Activated T-cell treated with anti-CD3 and anti-CD28 coated beads, Interleukin-2, amount 50 U/mL, for 24 hours (primary cell): ENCODE data around the gene FNDC8.
"Not testable (repeated sequence)": the region's sequence is repeated elsewhere in the genome, so short reads cannot be mapped to it uniquely, and the experiment has no call there.

ENCODE experiments used
- DNase-seq: peaks from one replicate; pipeline ENCODE4 v3.0.0-alpha.2; 2020
- H3K27ac Mint-ChIP-seq: 2 replicates; pipeline ENCODE4 v1.8.0; 2020; ENCODE audit warnings: mild to moderate bottlenecking, mixed read lengths
- H3K27me3 Mint-ChIP-seq: 2 replicates; pipeline ENCODE4 v1.8.0; 2020; ENCODE audit warnings: mixed read lengths
- H3K36me3 Mint-ChIP-seq: 2 replicates; pipeline ENCODE4 v1.8.0; 2020; ENCODE audit warnings: low read depth, mixed read lengths
- H3K4me1 Mint-ChIP-seq: 2 replicates; pipeline ENCODE4 v1.8.0; 2020; ENCODE audit warnings: low read depth, mixed read lengths
- H3K4me3 Mint-ChIP-seq: 2 replicates; pipeline ENCODE4 v1.8.0; 2020; ENCODE audit warnings: mild to moderate bottlenecking, moderate library complexity, mixed read lengths
- H3K9me3 Mint-ChIP-seq: 2 replicates; pipeline ENCODE4 v1.8.0; 2020; ENCODE audit warnings: mixed read lengths

FNDC8 gene

DNA sequence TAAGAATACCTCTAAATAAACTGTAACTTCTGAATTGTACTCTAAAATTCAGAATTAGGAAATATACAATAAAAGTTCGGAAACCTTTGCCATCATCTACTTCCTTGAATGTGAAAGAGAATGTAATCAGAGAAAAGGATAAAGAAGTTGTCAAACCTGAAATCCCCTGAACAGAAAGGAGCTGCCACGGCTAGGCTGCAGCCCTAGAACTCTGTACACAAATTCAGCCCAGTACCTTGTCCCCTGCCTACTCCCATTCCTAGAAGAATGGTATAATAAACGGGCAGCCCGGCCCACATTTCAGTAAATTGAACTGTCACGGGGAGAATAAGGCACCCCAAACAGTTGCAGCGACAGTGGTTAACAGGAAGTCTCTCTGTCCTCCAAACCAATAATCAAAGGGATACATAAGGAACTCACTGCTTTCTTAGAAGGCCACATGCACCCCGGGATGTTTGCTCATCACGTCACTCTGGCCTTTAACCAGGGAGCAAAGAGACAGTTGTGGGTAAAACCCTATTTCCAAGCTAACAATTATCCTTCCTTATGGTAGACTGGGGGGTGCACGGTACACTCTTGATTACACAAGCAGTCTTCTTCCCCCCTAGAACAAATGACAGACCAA, 33.6 kb upstream of the FNDC8 start:
- DNase-seq: peak; percentile 44
- Mint-ChIP-seq H3K27ac (peak overlapping the region; percentile 92), H3K27me3 (no peaks in the 10 kb centered on the region), H3K4me3 (peak overlapping the region; percentile 89), H3K4me1 (peaks cover 75% of the 10 kb centered on the region), H3K9me3 (no peaks in the 10 kb centered on the region), H3K36me3 (peaks cover 12% of the 10 kb centered on the region)

DNA sequence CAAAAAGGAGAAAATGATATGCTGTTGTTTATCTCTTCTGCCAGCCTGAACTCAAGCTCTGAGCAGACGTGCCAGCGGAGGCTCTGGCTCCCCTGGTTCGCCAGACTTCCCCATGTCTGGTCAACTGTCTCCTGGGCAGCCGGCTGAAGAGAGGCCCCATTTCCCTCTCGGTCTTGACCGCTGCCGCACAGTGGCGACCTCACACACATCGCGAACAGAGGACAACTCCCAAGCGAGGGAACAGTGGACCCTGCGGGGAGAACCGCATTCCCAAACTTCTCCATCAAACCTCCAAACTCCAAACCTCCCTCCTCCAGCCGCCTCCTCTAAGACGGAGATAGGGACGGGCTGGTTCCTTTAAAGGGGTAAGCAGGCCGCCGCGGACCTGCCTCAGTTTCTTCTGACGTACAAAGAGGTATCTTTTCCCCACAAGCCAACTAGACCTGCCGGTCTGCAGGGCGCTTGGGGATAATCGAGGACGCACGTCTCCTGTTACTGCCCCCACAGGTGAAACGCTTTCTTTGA, 33.0 kb upstream of the FNDC8 start:
- Mint-ChIP-seq H3K27me3 (no peaks in the 10 kb centered on the region), H3K27ac (peak overlapping the region; percentile 92), H3K36me3 (peaks cover 12% of the 10 kb centered on the region), H3K4me1 (peaks cover 69% of the 10 kb centered on the region), H3K4me3 (peak overlapping the region; percentile 89), H3K9me3 (no peaks in the 10 kb centered on the region)
- DNase-seq: no peak

DNA sequence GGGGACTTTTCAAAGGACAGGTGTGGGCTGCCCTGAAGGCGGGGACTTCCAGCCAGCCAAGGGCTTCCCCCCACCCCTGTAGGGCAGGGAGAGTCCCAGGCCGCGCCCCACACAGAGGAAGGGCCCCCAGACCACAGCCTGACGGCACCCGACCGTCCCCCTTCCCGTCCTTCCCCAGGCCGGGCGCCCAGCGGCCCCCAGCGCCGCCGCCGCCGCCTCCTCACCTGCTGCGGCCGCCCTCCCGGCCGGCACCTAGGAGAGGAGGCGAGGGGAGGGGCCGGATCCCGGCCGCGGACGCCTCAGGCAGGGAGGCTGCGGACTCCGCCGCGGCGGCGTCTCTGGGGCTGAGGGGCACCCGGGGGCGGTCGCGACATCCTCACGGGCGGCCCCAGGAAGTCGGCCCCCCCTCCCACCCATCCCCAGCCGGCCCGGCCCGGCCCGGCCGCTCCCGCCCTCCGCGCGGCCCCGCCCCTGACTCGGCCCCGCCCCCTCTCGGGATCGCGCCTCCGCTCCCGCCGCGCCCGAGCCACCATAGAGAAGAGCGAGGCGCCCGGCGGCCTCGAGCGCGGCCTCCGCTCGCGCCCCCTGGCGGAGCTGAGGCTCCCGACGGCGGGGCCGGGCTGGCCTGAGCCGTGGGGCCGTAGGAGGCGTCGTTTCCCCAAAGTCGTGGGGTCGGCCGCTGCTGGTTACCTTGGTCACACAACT, 32.4 kb upstream of the FNDC8 start:
- Mint-ChIP-seq H3K27me3 (no peaks in the 10 kb centered on the region), H3K27ac (peak overlapping the region; percentile 97), H3K4me1 (peaks cover 63% of the 10 kb centered on the region)

GRCh38 chr17:35089586-35090296, 31.7 kb upstream of the FNDC8 start:
- no peak for DNase-seq
- peaks cover 57% of the 10 kb centered on the region for H3K4me1 Mint-ChIP-seq
- H3K9me3 Mint-ChIP-seq: no peaks in the 10 kb centered on the region
- H3K4me3 Mint-ChIP-seq: peak overlapping the region; percentile 79
- H3K36me3 Mint-ChIP-seq: peaks cover 14% of the 10 kb centered on the region
- H3K27ac Mint-ChIP-seq: peak overlapping the region; percentile 97
- H3K27me3 Mint-ChIP-seq: no peaks in the 10 kb centered on the region

More for the DNA sequence above, 32.4 kb upstream of the FNDC8 start:
- Mint-ChIP-seq H3K9me3 (no peaks in the 10 kb centered on the region), H3K4me3 (peak overlapping the region; percentile 89), H3K36me3 (peaks cover 12% of the 10 kb centered on the region)
- DNase-seq: peak; percentile 96

DNA sequence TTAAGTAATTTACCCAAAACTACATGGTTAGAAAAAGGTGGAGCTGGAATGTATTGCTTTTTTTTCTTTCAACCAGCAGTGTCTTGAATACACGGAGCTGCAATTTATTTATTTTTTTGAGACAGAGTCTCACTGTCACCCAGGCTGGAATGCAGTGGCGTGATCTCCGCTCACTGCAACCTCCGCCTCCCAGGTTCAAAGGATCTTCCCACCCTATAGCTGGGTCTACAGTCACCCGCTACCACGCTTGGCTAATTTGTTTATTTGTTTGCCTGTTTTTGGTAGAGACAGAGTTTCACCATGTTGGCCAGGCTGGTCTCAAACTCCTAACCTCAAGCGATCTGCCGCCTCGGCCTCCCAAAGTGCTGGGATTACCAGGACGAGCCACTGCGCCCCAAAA, 30.7 kb upstream of the FNDC8 start:
- peaks cover 16% of the 10 kb centered on the region for H3K36me3 Mint-ChIP-seq
- peak overlapping the region; percentile 97 for H3K27ac Mint-ChIP-seq
- peaks cover 52% of the 10 kb centered on the region for H3K4me1 Mint-ChIP-seq
- DNase-seq, H3K27me3 Mint-ChIP-seq, H3K4me3 Mint-ChIP-seq, H3K9me3 Mint-ChIP-seq: not testable (repeated sequence)

- Mint-ChIP-seq H3K27ac (peak overlapping the region; percentile 47), H3K27me3 (no peaks in the 10 kb centered on the region), H3K4me1 (peaks cover 24% of the 10 kb centered on the region), H3K36me3 (peaks cover 28% of the 10 kb centered on the region), H3K9me3 (no peaks in the 10 kb centered on the region), H3K4me3 (no peak overlapping the region)
- no peak for DNase-seq
These were observed 26.5 kb upstream of the FNDC8 start for GRCh38 chr17:35094902-35095301.

GRCh38 chr17:35095741-35096140, 25.7 kb upstream of the FNDC8 start:
- Mint-ChIP-seq H3K4me1 (peaks cover 22% of the 10 kb centered on the region), H3K27me3 (no peaks in the 10 kb centered on the region), H3K9me3 (no peaks in the 10 kb centered on the region), H3K4me3 (no peak overlapping the region), H3K36me3 (peaks cover 36% of the 10 kb centered on the region), H3K27ac (no peak overlapping the region)
- no peak for DNase-seq

GRCh38 chr17:35097776-35098175, 23.6 kb upstream of the FNDC8 start:
- Mint-ChIP-seq H3K4me3 (no peak overlapping the region), H3K9me3 (no peaks in the 10 kb centered on the region), H3K27me3 (no peaks in the 10 kb centered on the region), H3K27ac (no peak overlapping the region), H3K36me3 (peaks cover 55% of the 10 kb centered on the region), H3K4me1 (peaks cover 22% of the 10 kb centered on the region)
- no peak for DNase-seq

- Mint-ChIP-seq H3K27me3 (no peaks in the 10 kb centered on the region), H3K4me1 (peaks cover 20% of the 10 kb centered on the region), H3K36me3 (peaks cover 66% of the 10 kb centered on the region), H3K9me3 (no peaks in the 10 kb centered on the region), H3K27ac (peak overlapping the region; percentile 70), H3K4me3 (no peak overlapping the region)
- no peak for DNase-seq
These were observed 21.5 kb upstream of the FNDC8 start for GRCh38 chr17:35099908-35100307.

DNA sequence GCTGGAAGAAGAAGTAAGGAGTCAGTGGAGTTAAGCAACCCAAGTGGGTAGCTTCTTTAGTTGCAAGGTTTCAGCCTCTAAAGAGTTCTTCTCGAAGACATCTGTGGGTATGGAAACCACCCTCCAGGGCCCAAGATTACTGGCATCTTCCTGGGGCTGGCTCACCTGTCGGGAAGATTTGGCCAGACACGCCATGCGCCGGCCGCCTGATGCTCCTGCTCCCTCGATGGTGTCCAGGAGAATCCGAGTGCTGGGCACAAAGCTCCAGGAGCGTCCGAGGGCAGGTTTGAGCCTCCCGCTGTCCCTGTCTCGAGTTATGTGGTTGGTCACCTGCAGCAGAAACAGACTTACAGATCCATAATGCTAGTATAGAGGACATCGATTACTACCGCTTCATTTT, 20.4 kb upstream of the FNDC8 start:
- Mint-ChIP-seq H3K27ac (peak overlapping the region; percentile 52), H3K9me3 (no peaks in the 10 kb centered on the region), H3K4me3 (no peak overlapping the region), H3K36me3 (peaks cover 76% of the 10 kb centered on the region), H3K27me3 (no peaks in the 10 kb centered on the region), H3K4me1 (peaks cover 18% of the 10 kb centered on the region)
- DNase-seq: no peak

DNA sequence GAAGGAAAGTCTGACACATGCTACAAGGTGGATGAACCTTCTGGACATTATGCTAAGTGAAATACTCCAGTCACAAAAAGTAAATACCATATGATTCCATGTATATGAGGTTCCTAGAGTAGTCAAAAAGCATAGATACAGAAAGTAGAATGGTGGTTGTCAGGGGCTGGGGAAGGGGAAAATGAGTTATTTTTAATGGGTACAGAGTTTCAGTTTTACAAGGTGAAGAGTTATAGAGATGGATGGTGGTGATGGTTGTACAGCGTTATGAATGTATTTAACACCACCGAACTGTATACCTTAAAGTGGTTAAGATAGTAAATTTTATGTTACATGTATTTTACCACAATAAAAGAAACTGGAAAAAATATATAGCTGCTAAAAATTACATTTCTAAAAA, 19.7 kb upstream of the FNDC8 start:
- H3K4me1 Mint-ChIP-seq: peaks cover 15% of the 10 kb centered on the region
- H3K27ac Mint-ChIP-seq: peak overlapping the region; percentile 65
- no peak overlapping the region for H3K4me3 Mint-ChIP-seq
- H3K36me3 Mint-ChIP-seq: peaks cover 80% of the 10 kb centered on the region
- no peaks in the 10 kb centered on the region for H3K9me3 Mint-ChIP-seq
- no peaks in the 10 kb centered on the region for H3K27me3 Mint-ChIP-seq
- DNase-seq: no peak

DNA sequence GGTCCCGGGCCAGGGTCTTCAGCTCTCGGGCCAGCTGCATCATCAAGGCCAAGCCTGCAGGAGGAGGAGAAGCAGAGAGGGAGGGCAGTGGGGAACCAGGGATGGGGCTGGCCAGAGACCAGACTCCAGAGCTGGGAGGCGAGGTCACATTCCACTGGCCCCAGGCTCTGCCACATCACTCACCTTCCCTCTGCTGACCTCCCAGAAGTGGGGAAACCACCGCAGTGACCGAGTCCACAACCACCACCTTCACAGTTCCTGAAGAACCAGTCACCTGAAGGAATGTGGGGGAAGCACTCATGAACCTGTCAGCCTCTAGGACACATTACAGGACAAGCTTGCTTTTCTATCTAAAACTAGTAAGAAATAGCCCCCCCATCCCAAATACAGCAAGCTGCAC, 18.1 kb upstream of the FNDC8 start:
- Mint-ChIP-seq H3K4me3 (no peak overlapping the region), H3K9me3 (no peaks in the 10 kb centered on the region), H3K36me3 (peaks cover 86% of the 10 kb centered on the region)

DNA sequence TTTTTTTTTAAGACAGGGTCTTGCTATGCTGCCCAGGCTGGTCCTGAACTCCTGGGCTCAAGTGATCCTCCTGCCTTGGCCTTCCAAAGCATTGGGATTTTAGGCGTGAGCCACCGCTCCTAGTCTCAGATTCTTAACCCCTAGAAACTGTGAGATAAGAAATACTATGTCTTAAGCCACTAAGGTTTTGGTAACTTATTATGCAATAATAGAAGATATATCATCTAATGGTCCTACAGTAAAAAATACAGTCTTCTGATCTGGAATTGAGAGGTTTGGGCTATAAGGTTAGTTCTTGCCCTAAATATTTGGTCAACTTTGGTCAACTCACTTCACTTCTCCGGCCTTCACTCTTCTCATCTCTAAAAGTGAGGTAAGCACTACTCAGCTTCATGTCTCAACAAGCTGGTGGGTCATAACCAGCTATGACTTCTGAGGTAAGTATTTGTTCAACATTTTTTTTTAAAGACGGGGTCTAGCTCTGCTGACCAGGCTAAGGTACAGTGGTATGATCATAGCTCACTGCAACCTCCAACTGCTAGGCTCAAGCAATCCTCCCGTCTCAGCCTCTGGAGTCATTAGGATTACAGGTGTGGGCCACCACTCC, 16.5 kb upstream of the FNDC8 start:
- Mint-ChIP-seq H3K4me3 (no peak overlapping the region), H3K4me1 (peaks cover 13% of the 10 kb centered on the region), H3K27me3 (no peaks in the 10 kb centered on the region), H3K27ac (no peak overlapping the region), H3K9me3 (no peaks in the 10 kb centered on the region), H3K36me3 (peaks cover 76% of the 10 kb centered on the region)
- no peak for DNase-seq

More for the DNA sequence above, 18.1 kb upstream of the FNDC8 start:
- DNase-seq: no peak
- no peak overlapping the region for H3K27ac Mint-ChIP-seq
- peaks cover 12% of the 10 kb centered on the region for H3K4me1 Mint-ChIP-seq
- no peaks in the 10 kb centered on the region for H3K27me3 Mint-ChIP-seq

- DNase-seq, H3K4me3 Mint-ChIP-seq, H3K27ac Mint-ChIP-seq, H3K27me3 Mint-ChIP-seq, H3K9me3 Mint-ChIP-seq: not testable (repeated sequence)
- peaks cover 61% of the 10 kb centered on the region for H3K36me3 Mint-ChIP-seq
- peaks cover 12% of the 10 kb centered on the region for H3K4me1 Mint-ChIP-seq
These were observed 10.6 kb upstream of the FNDC8 start for GRCh38 chr17:35110791-35111190.
